Right ventricle myocardium superior (tissue), 1 donor: ENCODE results near the gene DOCK1. TPM values are rescaled to one million over a fixed set of nuclear protein-coding genes. Genes with fewer than 3 reads are reported as not detected.
A peak's percentile ranks its signal among the peaks of the same experiment; 100 is the strongest.

Experiments used
- ATAC-seq: fragments of 200-7000 bp; cut with Tn5 transposase; one replicate; pipeline ENCODE4 v1.9.1; 2020; ENCODE audit warnings: mild to moderate bottlenecking; ENCODE audit not compliant: poor library complexity
- DNase-seq: peaks from one replicate; pipeline ENCODE4 v3.0.0-alpha.2; 2020
- intact Hi-C: fragments of 100-400 bp; cut with DNase I; formaldehyde crosslinking; loops from one replicate; pipeline ENCODE4 v1.11.2; 2022
- total RNA-seq: library from RNA; stranded (reverse); fragmentation: NEBNext Ultra II Directional; extraction: Animal tissue kit (Norgen Biotek cat#: 25700); gene quantifications from one replicate; pipeline ENCODE4 v1.2.1, GENCODE V29; 2021
- donor health status: DM: no; HTN: yes; CAD: no; lungs with severe emphysema.

Gene DOCK1
- total RNA-seq, 1 donor from 2014 or later: 14.3 TPM

DNA sequence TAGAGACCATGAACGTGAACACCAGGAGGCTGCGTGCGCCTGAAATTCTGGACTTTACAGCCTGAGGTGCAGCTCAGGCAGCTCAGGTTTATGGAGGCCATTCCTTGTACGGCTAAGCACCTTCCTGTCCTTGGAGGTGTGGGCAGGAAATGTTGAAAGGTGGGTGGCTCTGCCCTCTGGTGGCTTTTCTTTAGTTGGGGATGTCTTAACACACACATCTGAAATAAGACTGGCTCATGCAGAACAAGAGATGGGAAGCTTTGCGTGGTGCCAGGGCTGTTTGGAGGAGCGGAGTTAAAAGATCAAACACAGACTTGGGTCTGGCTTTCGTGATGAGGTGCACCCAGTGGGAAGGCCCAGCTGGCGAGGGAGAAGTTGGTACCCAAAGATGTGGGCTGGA is 64.1 kb downstream of the DOCK1 start:
- DNase-seq: no peak
- intact Hi-C loops: no loop called here
- ATAC-seq: no peak

DNA sequence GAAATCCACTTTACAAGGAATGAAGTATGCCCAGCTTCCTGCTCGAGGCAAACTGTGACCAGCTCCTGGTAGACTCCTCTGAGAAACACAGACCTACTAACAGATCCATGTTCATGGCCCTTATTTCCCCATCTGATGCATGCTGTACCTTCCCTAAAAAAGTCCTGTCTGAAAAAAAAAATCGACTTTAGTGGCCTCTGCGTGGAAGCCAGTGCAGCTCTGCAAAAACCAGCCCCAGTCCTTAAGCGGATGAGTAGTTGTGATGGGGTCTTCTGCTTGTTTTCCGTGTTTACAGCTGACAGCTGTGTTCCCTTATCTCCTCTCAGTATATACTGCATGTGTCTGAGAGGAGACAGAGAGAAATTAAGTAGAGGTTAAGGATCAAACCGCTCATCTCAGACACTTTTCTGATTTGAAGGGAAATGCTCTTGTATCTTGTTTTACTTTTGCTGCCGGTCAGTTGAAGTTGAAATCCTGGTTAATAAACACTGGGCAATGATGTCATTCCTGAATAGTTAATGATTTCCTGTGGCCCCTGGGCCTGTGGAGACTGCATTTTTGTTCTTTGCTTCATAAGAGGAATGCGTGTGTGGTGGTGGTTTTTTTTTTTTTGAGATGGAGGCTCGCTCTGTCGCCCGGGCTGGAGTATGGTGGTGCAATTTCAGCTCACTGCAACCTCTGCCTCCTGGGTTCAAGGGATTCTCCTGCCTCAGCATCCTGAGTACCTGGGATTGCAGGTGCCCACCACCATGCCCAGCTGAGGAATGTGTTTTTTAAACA is 67.6 kb downstream of the DOCK1 start:
- intact Hi-C loops: no loop called here
- ATAC-seq: no peak
- no peak for DNase-seq

DNA sequence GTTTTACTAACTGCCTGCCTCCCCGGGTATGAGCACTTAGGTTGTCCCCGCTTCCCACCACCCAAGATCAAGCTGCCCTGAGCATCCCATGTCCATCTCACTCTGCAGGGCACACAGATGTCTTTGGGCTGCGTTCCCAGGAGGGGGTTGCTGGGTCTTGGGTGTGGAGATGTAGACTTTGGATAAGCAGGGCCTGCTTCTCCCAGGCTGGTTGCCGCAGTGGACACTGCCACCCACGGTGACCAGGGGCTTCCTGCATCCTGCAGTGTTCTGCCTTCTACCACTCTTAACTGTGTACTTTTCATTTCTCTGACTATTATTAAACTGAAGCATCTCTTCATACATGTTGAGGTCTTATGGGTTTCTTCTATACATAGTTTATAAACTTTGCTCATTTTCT is 70.0 kb downstream of the DOCK1 start:
- intact Hi-C loops: no loop called here
- no peak for ATAC-seq
- DNase-seq: no peak

DNA sequence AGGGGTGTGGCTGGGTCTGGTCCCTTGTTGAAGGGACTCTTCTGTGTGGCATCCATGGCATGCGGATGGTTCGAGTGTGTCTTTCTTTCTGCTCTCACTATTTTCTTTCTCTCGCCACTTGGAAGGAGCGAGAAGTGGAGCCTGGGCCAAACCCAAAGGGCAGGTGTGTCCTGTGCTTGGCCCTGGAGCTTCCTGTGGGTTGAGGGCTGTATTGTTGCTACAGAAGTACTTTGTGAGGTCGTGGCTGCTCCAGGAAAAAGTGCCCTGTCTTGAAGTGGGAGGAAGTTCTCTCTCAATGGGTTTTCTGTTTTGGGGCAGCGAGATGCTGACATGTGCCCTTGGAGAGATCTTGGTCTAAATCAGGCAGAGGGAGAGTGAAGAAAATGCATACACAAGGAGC is 72.0 kb downstream of the DOCK1 start:
- intact Hi-C loops: no loop called here
- no peak for DNase-seq
- ATAC-seq: no peak

DNA sequence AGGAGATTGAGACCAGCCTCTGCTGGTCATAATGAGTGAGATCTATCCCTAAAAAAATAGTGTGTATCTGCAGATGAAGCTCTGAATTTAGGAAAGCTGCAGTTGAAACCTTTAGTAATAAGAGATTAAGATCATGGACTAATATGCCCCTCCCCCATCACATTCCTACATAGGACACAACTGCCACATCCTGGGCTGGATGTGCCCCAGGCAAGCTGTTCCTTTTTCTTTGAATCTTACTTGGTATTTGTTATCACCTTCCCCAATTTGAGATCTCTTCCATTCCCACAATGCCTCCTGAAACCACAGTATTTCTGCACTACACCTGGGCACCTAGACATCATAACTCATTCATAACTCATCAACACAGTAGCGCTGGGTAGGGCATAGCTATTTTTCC is 74.1 kb downstream of the DOCK1 start:
- no peak for ATAC-seq
- DNase-seq: no peak
- intact Hi-C loops: no loop called here

DNA sequence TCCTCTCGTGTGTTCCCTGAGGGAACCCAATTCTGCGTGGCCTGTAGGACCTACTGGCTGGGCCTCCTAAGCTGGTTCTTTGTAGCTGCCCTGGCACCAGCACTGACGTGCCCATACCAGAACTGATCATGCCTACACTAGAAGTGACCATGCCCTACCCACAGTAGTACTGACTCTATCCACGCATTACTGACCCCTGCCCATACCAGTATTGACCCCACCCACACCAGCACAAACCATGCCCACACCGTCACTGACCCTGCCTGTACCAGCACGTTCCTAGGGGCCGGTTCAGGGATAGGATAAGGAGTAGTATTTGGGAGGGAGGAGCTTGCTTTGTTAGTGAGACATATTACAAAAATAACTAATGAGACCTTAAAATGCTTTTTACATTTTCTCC is 88.0 kb downstream of the DOCK1 start:
- no peak for ATAC-seq
- intact Hi-C loops: no loop called here
- DNase-seq: no peak

DNA sequence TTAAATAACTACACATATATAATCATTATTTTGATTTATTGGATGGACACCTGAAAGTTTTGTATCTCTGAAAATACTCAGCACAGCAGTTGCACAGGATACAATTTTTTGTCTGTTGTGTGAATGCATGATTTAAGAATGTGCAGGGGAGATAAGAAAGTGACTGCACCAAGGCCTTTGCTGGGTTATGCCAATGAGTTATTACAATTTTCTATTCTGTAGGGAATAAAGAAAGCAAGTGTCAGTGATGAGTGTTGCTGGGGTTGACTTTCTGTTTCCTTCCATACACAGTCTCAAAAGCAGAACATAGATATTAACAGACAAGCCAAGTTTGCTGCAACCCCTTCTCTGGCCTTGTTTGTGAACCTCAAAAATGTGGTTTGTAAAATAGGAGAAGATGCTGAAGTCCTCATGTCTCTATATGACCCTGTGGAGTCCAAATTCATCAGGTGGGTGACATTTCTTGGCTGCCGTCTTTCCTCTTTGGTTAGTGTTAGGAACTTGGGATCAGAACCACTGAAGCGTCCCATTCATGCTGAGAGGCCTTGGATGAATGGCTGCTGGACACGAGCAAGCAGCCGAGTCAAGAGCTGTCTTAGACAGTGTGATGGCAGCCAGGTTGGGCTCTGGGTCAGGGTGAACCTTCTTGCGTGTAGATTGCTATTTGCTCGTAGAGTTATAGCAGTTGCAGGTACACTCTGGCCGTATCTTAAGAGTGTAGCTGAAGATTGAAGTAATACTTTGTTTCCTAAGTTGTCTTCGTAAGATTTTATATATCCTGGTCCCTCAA is 92.8 kb downstream of the DOCK1 start:
- intact Hi-C loops: no loop called here
- DNase-seq (no peak), ATAC-seq (no peak)

DNA sequence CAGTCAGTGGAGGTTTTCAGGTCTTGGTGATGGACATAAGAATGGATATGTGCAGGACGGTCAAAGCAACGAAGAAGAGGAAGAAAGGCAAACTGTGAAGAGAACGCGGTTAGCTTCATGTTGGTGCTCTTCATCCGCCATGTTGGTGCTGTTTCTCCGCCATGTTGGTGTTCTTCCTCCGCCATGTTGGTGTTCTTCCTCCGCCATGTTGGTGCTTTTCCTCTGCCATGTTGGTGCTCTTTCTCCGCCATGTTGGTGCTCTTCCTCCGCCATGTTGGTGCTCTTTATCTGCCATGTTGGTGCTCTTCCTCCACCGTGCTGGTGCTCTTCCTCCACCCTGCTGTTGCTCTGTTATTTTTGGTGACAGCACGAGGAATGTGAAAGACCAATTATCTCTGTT is 95.4 kb downstream of the DOCK1 start:
- DNase-seq (no peak), ATAC-seq (no peak)
- intact Hi-C loops: no loop called here

DNA sequence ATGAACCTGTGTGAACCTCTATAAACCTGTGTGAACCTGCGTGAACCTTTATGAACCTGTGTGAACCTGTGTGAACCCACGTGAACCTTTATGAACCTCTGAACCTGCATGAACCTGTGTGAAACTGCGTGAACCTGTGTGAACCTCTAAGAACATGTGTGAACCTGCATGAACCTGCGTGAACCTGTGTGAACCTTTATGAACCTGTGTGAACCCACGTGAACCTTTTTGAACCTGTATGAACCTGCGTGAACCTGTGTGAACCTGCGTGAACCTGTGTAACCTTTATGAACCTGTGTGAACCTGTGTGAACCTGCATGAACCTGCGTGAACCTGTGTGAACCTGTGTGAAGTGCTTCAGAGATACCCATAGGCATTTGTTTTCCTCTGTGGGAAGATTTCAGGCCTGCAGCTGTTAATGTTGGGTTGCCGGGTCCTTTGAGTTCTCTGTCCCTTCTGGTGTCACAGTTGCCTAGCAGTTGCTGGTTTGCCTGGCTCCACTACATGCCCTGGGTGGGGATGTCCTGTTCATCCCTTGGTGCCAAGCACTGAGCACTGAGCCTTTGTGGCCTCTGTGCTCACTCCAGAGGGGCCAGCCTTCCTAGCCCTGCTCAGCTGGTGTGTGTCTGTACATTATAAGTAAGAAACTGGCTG is 97.9 kb downstream of the DOCK1 start:
- DNase-seq (no peak), ATAC-seq (no peak)
- intact Hi-C loops: no loop called here

DNA sequence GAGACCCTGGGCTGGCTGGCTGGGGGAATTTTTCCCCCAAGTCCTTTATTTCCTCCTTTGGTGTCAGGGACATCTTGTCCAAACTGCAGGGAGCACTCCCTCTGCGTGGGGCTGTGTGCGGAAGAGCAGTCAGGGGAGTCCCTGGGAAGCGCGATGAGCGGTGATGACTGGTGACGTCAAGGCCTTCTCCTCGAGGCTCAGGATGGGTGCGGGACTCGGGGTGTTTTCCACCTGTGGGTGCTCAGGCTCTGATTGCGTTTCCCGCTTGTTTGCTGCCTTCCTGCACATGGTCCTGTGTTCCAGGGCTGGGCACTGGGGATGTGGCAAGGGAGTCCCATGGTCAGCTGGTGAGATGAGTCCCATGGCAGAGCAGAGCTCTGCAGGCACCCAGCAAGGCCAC is 101.2 kb downstream of the DOCK1 start:
- ATAC-seq (no peak), DNase-seq (no peak)
- intact Hi-C loops: no loop called here

DNA sequence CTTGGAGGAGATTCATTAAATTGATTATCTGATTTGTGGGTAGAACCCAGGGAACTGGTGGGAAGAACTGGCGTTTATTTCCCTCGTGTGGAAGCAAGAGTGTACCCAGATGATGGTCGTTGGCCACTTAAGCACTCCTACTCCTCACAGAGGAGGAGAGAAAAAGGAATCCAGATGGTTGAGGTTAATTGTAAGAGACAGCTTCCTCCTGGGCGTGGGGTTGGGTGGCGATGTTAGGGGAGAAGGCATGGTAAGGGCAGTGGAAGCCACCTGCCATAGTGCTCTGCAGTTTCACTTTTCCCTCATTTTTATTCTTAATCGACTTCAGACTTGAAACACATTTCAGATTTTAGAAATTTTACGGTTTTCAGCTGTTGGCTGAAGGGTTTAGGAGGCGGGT is 104.1 kb downstream of the DOCK1 start:
- no peak for DNase-seq

DNA sequence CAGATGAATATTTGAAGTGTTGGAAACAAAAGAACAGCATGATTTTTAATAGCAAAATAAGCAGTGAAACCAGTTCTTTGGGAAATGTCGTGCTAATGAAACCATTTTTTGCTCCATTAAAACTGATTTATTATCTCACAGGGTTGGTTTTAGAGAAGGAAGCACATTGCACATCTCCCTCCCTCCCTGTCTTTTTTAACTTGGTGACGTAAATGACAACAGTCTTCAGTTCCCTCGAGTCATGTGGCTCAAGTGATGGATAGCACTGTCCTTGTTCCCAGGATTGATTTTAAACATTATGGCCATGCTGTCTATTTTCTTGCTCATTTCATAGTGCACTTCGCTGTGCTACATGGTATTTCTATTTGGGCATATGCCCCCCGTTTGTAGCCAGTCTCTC is 105.9 kb downstream of the DOCK1 start:
- intact Hi-C loops: no loop called here
- DNase-seq (no peak), ATAC-seq (no peak)

More for the DNA sequence above, 104.1 kb downstream of the DOCK1 start:
- no peak for ATAC-seq
- intact Hi-C loops: no loop called here

DNA sequence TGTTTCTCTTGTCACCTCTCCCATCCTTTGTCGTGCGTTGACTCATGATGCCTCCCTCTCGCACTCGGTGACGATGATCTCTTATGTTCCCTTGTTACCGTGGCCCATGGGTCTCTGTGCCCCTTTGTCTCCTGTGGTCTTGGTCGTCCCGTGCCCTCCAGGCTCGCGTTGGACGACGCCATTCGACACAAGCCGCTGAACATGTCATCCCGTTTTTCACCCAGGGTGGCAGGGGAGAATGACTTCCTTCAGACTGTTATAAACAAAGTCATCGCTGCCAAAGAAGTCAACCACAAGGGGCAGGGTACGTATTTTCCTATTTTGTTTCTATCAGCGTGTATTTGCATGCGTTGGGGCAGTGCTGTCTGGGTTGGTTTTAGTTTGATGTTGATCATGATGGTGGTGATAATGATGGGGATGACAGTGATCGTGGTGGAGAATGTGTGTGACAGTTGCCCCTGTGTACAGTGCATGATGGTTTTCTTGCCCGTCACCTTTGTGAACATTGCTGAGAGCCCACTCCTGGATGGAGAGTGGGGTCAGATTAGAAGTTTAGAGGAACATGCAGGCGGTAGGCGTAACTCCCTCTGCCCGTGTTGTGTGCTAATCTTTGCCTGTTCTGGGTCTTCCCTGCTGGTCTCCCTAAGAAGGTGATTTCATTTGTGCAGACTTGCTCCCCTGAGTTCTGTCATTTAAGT is 107.0 kb downstream of the DOCK1 start:
- peak; percentile 43 for ATAC-seq
- DNase-seq: no peak
- intact Hi-C loops: no loop called here

DNA sequence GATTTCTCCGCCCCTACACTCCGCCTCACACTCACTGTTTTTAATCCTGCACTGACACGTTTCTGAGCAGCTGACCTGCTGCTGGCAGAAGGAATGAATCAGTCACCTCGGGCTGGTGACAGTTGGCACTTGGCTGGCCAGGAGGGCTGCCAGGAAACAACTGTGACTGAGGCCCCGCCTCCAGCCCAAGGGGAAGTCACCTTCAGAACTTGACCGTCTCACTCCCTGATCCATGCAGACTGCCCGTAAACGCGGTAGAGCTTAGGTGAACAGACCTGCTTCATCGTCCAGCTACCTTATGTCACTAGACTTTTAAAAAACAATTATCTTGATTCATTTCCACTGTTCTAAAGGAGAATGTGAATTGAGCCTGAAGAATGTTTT is 107.5 kb downstream of the DOCK1 start:
- intact Hi-C loops: no loop called here
- peak; percentile 84 for DNase-seq
- ATAC-seq: peak; percentile 97

DNA sequence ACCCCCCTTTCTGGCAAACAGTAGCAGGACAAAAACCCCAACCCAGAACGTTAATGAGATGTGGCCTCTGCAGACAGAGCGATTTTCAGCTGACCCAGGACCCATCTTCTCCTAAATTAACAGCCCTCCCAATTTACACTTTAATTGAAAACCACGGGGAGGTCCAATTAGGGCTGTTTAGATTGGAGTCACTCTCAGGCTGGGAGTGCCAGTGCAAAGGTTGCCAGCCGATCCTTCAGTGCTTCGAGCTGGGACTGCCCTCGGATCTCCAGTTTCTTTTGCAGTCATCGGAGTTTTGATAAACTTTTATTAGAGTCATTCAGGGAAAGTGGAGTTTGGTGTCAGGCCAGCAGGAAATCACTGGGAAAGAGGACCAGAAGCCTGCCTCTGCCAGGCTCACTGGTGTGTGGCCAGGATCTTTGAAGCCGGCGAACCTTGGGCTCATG is 108.0 kb downstream of the DOCK1 start:
- ATAC-seq (peak; percentile 73), DNase-seq (peak; percentile 54)
- intact Hi-C loops: no loop called here

DNA sequence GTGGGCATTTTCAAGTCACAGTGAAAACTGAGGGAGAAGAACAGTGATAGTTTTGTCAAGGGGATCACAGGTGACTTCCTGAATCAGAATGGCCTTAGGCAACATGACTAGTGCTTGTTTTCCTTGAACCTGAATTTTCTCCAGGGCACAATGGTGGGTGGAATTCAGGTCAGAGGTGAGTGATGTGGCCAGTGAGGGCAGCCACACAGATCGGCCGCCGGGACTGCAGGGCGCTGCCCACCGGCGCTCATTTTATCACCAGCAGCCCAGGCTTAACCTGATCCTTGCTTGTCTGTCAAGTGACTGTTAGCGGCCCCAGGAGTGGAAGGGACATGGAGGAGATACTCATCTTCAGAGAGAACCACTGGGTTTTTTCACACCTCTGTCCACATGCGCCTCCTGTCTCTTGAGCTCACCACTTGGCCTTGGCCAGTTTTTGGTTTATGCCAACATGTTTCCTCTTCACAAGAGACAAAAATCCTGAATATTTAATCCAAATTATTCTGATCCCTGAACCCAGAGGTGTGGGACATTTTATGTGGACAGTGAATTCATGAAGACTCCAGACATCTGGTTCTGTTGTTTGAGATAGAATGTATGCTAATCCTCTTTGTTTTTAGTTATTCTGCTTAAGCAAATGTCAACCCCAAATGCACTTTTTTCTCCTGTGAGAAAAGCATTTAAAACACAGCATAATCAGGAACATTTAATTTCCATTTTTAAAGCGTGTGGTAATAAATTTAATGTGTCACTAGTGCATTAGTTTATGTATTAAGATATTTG is 108.7 kb downstream of the DOCK1 start:
- DNase-seq (no peak), ATAC-seq (peak; percentile 1)
- intact Hi-C loops: no loop called here

DNA sequence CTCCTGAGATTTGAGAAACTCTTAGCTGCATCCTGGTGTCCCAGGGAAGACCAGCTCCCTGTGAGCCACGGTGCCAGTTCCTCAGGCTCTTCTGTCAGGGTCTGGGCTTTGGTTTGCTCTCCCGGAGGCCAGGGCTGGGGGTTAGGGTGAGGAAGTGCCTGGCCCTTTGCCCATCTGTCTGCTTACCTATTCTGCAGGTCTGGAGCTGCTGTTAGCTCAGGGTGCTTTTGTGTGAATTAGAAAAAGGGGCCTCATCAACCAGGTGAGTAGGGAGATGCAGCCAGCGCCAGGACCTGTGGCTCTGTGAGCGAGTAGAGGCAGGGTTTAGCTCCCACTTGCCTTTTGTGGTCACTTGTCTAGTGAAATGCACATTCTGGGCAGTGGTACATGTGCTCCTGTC is 109.4 kb downstream of the DOCK1 start:
- ATAC-seq (no peak), DNase-seq (no peak)
- intact Hi-C loops: no loop called here

DNA sequence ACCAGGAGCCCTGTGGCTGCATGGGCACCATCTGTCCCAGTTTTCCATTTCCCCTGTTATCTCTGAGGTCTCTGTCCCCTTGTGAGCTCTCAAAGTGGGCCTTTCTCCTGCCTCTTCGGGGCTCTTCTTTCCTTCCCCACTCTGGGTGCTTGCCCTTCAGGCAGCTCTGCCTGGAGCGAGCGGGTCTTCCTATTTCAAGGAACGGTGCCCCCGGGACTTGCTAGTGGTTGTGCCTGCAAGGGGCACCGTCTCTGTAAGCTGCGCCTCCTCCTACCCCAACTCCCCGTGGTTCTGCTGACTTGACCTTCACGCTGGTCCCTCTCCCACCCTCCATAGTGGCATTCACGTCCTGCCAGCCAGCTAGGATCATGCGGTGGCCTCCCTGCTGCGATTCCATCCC is 110.1 kb downstream of the DOCK1 start:
- intact Hi-C loops: no loop called here
- no peak for DNase-seq
- ATAC-seq: no peak

DNA sequence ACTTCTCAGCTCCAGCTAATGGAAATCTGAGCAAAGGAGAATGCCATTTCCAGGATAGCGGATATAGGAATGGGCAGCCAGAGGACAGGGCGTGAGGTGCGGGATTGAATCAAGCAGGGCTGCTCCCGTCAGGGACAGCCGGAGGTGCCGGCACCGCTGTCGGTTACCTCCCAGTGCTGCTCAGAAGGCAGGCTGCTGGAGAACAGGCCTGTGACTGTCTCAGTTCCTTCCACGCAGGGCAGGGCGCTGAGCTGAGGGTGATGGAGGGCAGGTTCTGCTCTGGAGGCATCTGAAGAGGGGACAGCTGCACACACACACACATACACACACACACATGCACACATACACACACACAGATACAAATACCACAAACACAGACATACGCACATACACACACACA is 111.1 kb downstream of the DOCK1 start:
- no peak for ATAC-seq
- DNase-seq: no peak
- intact Hi-C loops: no loop called here
